ENCODE data around the gene UNC13C. TPM values are rescaled to one million over a fixed set of nuclear protein-coding genes. Genes with fewer than 3 reads are reported as not detected.

The UNC13C gene
- polyA plus RNA-seq, 1 donor, result 1.1 TPM

- Histone ChIP-seq H3K4me3 (ENCODE audit: low read length) (no peak overlapping the region), H3K27me3 (ENCODE audit: control insufficient read depth, insufficient read depth, low read length) (no peaks in the 10 kb centered on the region), H3K4me1 (ENCODE audit: control insufficient read depth, insufficient read depth, low read length) (no peaks in the 10 kb centered on the region), H3K36me3 (ENCODE audit: control insufficient read depth, insufficient read depth, low read length) (no peaks in the 10 kb centered on the region), H3K27ac (ENCODE audit: low read length) (no peak overlapping the region), H3K9me3 (ENCODE audit: control insufficient read depth, low read depth, low read length) (no peaks in the 10 kb centered on the region)
- 60% methylated on average over 1 of the region's 3 CpGs for WGBS (ENCODE audit: insufficient coverage, low lambda C conversion rate)
- DNase-seq, result no peak
These were observed 569.2 kb downstream of the UNC13C start for GRCh38 chr15:54547491-54547890.

GRCh38 chr15:54550954-54551353, 572.7 kb downstream of the UNC13C start:
- Histone ChIP-seq H3K9me3 (ENCODE audit: control insufficient read depth, low read depth, low read length) (no peaks in the 10 kb centered on the region), H3K27me3 (ENCODE audit: control insufficient read depth, insufficient read depth, low read length) (no peaks in the 10 kb centered on the region), H3K4me1 (ENCODE audit: control insufficient read depth, insufficient read depth, low read length) (no peaks in the 10 kb centered on the region), H3K27ac (ENCODE audit: low read length) (no peak overlapping the region), H3K4me3 (ENCODE audit: low read length) (no peak overlapping the region), H3K36me3 (ENCODE audit: control insufficient read depth, insufficient read depth, low read length) (no peaks in the 10 kb centered on the region)
- WGBS (ENCODE audit: insufficient coverage, low lambda C conversion rate), result no CpG with 5 or more reads among the region's 1 CpG
- no peak for DNase-seq

- Histone ChIP-seq H3K9me3 (ENCODE audit: control insufficient read depth, low read depth, low read length) (no peaks in the 10 kb centered on the region), H3K4me3 (ENCODE audit: low read length) (no peak overlapping the region), H3K4me1 (ENCODE audit: control insufficient read depth, insufficient read depth, low read length) (no peaks in the 10 kb centered on the region), H3K27ac (ENCODE audit: low read length) (no peak overlapping the region), H3K36me3 (ENCODE audit: control insufficient read depth, insufficient read depth, low read length) (no peaks in the 10 kb centered on the region), H3K27me3 (ENCODE audit: control insufficient read depth, insufficient read depth, low read length) (no peaks in the 10 kb centered on the region)
- WGBS (ENCODE audit: insufficient coverage, low lambda C conversion rate), result 80% methylated on average over 1 of the region's 1 CpG
- no peak for DNase-seq
These were observed 578.0 kb downstream of the UNC13C start for GRCh38 chr15:54556231-54556630.

GRCh38 chr15:54559405-54560069, 581.3 kb downstream of the UNC13C start:
- DNase-seq, result no peak
- Histone ChIP-seq H3K4me1 (ENCODE audit: control insufficient read depth, insufficient read depth, low read length) (no peaks in the 10 kb centered on the region), H3K36me3 (ENCODE audit: control insufficient read depth, insufficient read depth, low read length) (no peaks in the 10 kb centered on the region), H3K9me3 (ENCODE audit: control insufficient read depth, low read depth, low read length) (no peaks in the 10 kb centered on the region), H3K27ac (ENCODE audit: low read length) (no peak overlapping the region), H3K4me3 (ENCODE audit: low read length) (no peak overlapping the region), H3K27me3 (ENCODE audit: control insufficient read depth, insufficient read depth, low read length) (no peaks in the 10 kb centered on the region)
- WGBS (ENCODE audit: insufficient coverage, low lambda C conversion rate), result 100% methylated on average over 3 of the region's 4 CpGs

- no peak overlapping the region for H3K4me3 ChIP-seq (ENCODE audit: low read length)
- no peaks in the 10 kb centered on the region for H3K4me1 ChIP-seq (ENCODE audit: control insufficient read depth, insufficient read depth, low read length)
- H3K27me3 ChIP-seq (ENCODE audit: control insufficient read depth, insufficient read depth, low read length), result no peaks in the 10 kb centered on the region
- 100% methylated on average over 2 of the region's 2 CpGs for WGBS (ENCODE audit: insufficient coverage, low lambda C conversion rate)
- H3K36me3 ChIP-seq (ENCODE audit: control insufficient read depth, insufficient read depth, low read length), result no peaks in the 10 kb centered on the region
- DNase-seq, result no peak
- no peak overlapping the region for H3K27ac ChIP-seq (ENCODE audit: low read length)
- H3K9me3 ChIP-seq (ENCODE audit: control insufficient read depth, low read depth, low read length), result no peaks in the 10 kb centered on the region
These were observed 582.2 kb downstream of the UNC13C start for GRCh38 chr15:54560417-54560816.

GRCh38 chr15:54564166-54564565, 585.9 kb downstream of the UNC13C start:
- Histone ChIP-seq H3K4me3 (ENCODE audit: low read length) (no peak overlapping the region), H3K27ac (ENCODE audit: low read length) (no peak overlapping the region), H3K36me3 (ENCODE audit: control insufficient read depth, insufficient read depth, low read length) (no peaks in the 10 kb centered on the region), H3K9me3 (ENCODE audit: control insufficient read depth, low read depth, low read length) (no peaks in the 10 kb centered on the region), H3K4me1 (ENCODE audit: control insufficient read depth, insufficient read depth, low read length) (no peaks in the 10 kb centered on the region), H3K27me3 (ENCODE audit: control insufficient read depth, insufficient read depth, low read length) (no peaks in the 10 kb centered on the region)
- DNase-seq, result no peak
- WGBS (ENCODE audit: insufficient coverage, low lambda C conversion rate), result 100% methylated on average over 1 of the region's 3 CpGs

- DNase-seq, result no peak
- H3K4me3 ChIP-seq (ENCODE audit: low read length), result no peak overlapping the region
- WGBS (ENCODE audit: insufficient coverage, low lambda C conversion rate), result 100% methylated on average over 3 of the region's 5 CpGs
- no peaks in the 10 kb centered on the region for H3K9me3 ChIP-seq (ENCODE audit: control insufficient read depth, low read depth, low read length)
- no peak overlapping the region for H3K27ac ChIP-seq (ENCODE audit: low read length)
- H3K27me3 ChIP-seq (ENCODE audit: control insufficient read depth, insufficient read depth, low read length), result no peaks in the 10 kb centered on the region
- H3K4me1 ChIP-seq (ENCODE audit: control insufficient read depth, insufficient read depth, low read length), result no peaks in the 10 kb centered on the region
- H3K36me3 ChIP-seq (ENCODE audit: control insufficient read depth, insufficient read depth, low read length), result no peaks in the 10 kb centered on the region
These were observed 588.4 kb downstream of the UNC13C start for GRCh38 chr15:54566654-54567053.

GRCh38 chr15:54567408-54568035, 589.3 kb downstream of the UNC13C start:
- no peak overlapping the region for H3K4me3 ChIP-seq (ENCODE audit: low read length)
- no peaks in the 10 kb centered on the region for H3K27me3 ChIP-seq (ENCODE audit: control insufficient read depth, insufficient read depth, low read length)
- H3K4me1 ChIP-seq (ENCODE audit: control insufficient read depth, insufficient read depth, low read length), result no peaks in the 10 kb centered on the region
- DNase-seq, result no peak
- no peak overlapping the region for H3K27ac ChIP-seq (ENCODE audit: low read length)
- 86% methylated on average over 2 of the region's 2 CpGs for WGBS (ENCODE audit: insufficient coverage, low lambda C conversion rate)
- no peaks in the 10 kb centered on the region for H3K9me3 ChIP-seq (ENCODE audit: control insufficient read depth, low read depth, low read length)
- H3K36me3 ChIP-seq (ENCODE audit: control insufficient read depth, insufficient read depth, low read length), result no peaks in the 10 kb centered on the region

GRCh38 chr15:54568381-54568780, 590.1 kb downstream of the UNC13C start:
- H3K4me3 ChIP-seq (ENCODE audit: low read length), result no peak overlapping the region
- WGBS (ENCODE audit: insufficient coverage, low lambda C conversion rate), result 100% methylated on average over 1 of the region's 1 CpG
- DNase-seq, result no peak
- no peaks in the 10 kb centered on the region for H3K27me3 ChIP-seq (ENCODE audit: control insufficient read depth, insufficient read depth, low read length)
- H3K36me3 ChIP-seq (ENCODE audit: control insufficient read depth, insufficient read depth, low read length), result no peaks in the 10 kb centered on the region
- H3K9me3 ChIP-seq (ENCODE audit: control insufficient read depth, low read depth, low read length), result no peaks in the 10 kb centered on the region
- no peak overlapping the region for H3K27ac ChIP-seq (ENCODE audit: low read length)
- no peaks in the 10 kb centered on the region for H3K4me1 ChIP-seq (ENCODE audit: control insufficient read depth, insufficient read depth, low read length)

- Histone ChIP-seq H3K9me3 (ENCODE audit: control insufficient read depth, low read depth, low read length) (no peaks in the 10 kb centered on the region), H3K27ac (ENCODE audit: low read length) (no peak overlapping the region), H3K27me3 (ENCODE audit: control insufficient read depth, insufficient read depth, low read length) (no peaks in the 10 kb centered on the region), H3K4me1 (ENCODE audit: control insufficient read depth, insufficient read depth, low read length) (no peaks in the 10 kb centered on the region), H3K36me3 (ENCODE audit: control insufficient read depth, insufficient read depth, low read length) (no peaks in the 10 kb centered on the region), H3K4me3 (ENCODE audit: low read length) (no peak overlapping the region)
- DNase-seq, result no peak
- no CpG with 5 or more reads among the region's 1 CpG for WGBS (ENCODE audit: insufficient coverage, low lambda C conversion rate)
These were observed 593.3 kb downstream of the UNC13C start for GRCh38 chr15:54571576-54571975.

GRCh38 chr15:54575586-54575985, 597.3 kb downstream of the UNC13C start:
- H3K36me3 ChIP-seq (ENCODE audit: control insufficient read depth, insufficient read depth, low read length), result no peaks in the 10 kb centered on the region
- no peak for DNase-seq
- H3K9me3 ChIP-seq (ENCODE audit: control insufficient read depth, low read depth, low read length), result no peaks in the 10 kb centered on the region
- no CpG with 5 or more reads among the region's 1 CpG for WGBS (ENCODE audit: insufficient coverage, low lambda C conversion rate)
- H3K27me3 ChIP-seq (ENCODE audit: control insufficient read depth, insufficient read depth, low read length), result no peaks in the 10 kb centered on the region
- no peak overlapping the region for H3K4me3 ChIP-seq (ENCODE audit: low read length)
- H3K4me1 ChIP-seq (ENCODE audit: control insufficient read depth, insufficient read depth, low read length), result no peaks in the 10 kb centered on the region
- H3K27ac ChIP-seq (ENCODE audit: low read length), result no peak overlapping the region
